ENCODE data around the gene ABHD15.
"Not testable (repeated sequence)": the region's sequence is repeated elsewhere in the genome, so short reads cannot be mapped to it uniquely, and the experiment has no call there.

The ABHD15 gene

DNA sequence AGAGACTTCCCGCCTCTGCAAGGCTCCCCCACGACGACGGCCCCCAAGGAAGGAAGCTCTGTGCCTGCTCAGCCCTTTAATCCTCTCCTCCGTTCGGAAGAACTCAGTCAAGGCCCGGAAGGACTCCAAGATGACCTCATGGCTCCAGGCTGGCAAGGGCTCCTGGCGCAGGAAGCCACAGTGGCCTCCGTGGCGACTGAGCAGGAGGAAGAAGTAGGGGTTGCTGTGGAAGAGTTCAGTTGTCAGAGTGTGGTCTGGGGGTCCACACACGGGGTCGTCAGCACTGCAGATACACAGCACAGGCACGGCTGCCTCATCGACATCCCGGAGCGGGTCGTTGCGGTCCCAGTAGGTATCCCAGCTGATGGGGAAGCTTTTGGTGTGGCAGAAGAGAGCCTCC is 4.2 kb downstream of the ABHD15 start:
- DNase-seq (ENCODE audit: extremely low read depth, low read depth), result no peak

DNA sequence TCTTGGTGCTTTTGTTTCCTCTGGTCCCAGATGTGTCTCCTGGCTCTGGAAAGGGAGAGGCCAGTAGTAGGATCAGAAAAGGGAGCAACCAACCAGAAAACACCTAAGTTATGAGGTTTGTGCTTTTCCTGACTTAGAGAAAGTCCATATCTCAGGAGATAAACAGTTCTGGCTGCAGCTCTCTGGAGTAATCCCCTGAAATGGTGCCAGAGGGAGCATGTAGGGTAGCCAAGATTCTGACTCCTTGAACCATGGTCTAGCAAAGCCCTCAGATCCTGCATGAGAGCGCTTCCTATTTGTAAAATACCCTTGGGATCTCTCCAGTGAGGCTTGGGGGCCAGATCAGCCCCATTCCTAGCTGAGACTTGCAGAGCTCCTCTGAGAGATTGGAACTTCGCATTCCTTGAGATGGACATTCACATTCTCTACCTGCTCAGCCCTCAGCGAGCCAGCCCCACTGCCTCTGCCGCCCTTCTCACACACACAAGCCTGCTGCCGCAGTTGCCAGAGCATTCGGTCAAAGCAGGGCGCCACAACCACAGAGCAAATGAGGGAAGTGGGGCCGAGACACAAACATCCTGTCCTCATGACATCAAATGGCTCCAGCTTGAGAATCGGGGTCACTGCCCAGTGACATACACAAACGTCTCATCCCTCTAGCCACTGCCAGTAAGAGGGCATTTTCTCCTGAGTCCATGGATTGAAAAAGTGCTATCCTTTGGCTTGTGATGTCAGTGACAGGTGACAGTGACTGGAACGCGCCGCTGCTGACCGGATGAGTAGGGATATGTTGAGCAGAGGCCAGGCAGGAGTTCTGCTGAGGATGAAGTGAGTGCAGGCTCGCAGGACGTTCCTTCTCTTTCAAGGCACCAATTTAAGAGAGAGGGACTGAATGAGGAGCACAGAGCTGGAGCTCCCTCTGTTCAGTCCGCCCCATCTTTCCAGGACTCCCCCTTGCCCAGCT is 5.0 kb downstream of the ABHD15 start:
- TF ChIP-seq, protein P1, sequence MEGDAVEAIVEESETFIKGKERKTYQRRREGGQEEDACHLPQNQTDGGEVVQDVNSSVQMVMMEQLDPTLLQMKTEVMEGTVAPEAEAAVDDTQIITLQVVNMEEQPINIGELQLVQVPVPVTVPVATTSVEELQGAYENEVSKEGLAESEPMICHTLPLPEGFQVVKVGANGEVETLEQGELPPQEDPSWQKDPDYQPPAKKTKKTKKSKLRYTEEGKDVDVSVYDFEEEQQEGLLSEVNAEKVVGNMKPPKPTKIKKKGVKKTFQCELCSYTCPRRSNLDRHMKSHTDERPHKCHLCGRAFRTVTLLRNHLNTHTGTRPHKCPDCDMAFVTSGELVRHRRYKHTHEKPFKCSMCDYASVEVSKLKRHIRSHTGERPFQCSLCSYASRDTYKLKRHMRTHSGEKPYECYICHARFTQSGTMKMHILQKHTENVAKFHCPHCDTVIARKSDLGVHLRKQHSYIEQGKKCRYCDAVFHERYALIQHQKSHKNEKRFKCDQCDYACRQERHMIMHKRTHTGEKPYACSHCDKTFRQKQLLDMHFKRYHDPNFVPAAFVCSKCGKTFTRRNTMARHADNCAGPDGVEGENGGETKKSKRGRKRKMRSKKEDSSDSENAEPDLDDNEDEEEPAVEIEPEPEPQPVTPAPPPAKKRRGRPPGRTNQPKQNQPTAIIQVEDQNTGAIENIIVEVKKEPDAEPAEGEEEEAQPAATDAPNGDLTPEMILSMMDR (IDR thresholded peaks at IDR 0.05; ENCODE audit: low read depth, low read length), result no peak
- no peak for DNase-seq (ENCODE audit: extremely low read depth, low read depth)

More for the DNA sequence above, 4.2 kb downstream of the ABHD15 start:
- TF ChIP-seq, protein P1 (IDR thresholded peaks at IDR 0.05; ENCODE audit: low read depth, low read length), result no peak

GRCh38 chr17:29560316-29560715 is 6.5 kb downstream of the ABHD15 start:
- no peak for DNase-seq (ENCODE audit: extremely low read depth, low read depth)
- TF ChIP-seq, protein P1 (IDR thresholded peaks at IDR 0.05; ENCODE audit: low read depth, low read length), result no peak

- DNase-seq (ENCODE audit: extremely low read depth, low read depth), result no peak
- TF ChIP-seq, protein P1 (IDR thresholded peaks at IDR 0.05; ENCODE audit: low read depth, low read length), result no peak
Measured at GRCh38 chr17:29559640-29560039, 7.2 kb downstream of the ABHD15 start.

DNA sequence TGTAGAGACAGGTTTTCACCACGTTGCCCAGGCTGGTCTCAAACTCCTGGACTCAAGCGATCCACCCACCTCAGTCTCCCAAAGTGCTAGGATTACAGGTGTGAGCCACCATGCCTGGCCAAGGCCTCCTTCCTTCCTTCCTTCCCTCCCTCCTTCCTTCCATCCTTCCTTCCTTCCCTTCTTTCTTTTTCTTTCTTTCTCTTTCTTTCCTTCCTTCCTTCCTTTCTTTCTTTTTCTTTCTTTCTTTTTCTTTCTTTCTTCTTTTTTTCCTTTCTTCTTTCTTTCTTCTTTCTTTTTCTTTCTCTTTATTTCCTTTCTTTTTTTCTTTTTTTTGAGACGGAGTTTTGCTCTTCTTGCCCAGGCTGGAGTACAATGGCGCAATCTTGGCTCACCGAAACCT is 8.7 kb downstream of the ABHD15 start:
- DNase-seq (ENCODE audit: extremely low read depth, low read depth), result not testable (repeated sequence)

GRCh38 chr17:29557739-29558116 is 9.1 kb downstream of the ABHD15 start:
- TF ChIP-seq, protein P1 (IDR thresholded peaks at IDR 0.05; ENCODE audit: low read depth, low read length), result no peak
- DNase-seq (ENCODE audit: extremely low read depth, low read depth), result no peak

DNA sequence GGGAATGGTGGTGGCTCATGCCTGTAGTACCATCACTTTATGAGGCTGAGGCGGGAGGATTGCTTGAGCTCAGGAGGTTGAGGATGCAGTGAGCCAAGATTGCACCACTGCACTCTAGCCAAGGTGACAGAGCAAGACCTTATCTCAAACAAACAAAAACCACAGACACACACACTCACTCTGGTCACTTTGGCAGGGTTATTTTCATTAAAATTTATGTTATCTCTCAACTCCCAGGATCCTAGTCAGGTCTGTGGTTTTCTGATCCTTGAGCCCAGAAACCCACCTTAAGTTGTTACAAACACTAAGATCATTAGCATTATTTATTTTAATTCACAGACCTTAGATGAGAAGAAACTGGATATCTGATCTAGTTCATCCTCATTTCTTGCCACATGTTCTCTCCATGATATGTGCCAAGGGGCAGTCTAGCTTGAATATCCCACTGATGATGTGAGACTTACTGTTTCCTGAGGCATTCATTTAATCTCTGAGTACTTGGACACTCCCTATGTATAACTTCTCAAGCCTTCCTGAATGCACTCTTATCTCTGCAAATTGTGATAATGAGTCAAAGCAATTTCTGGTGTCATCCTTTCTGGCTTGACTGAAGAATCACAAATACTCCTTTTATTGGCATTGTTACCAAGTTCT is 9.6 kb downstream of the ABHD15 start:
- no peak for DNase-seq (ENCODE audit: extremely low read depth, low read depth)
- TF ChIP-seq, protein P1 (IDR thresholded peaks at IDR 0.05; ENCODE audit: low read depth, low read length), result no peak
